ENCODE results near the gene DLX1. TPM values are rescaled to one million over a fixed set of nuclear protein-coding genes. Genes with fewer than 3 reads are reported as not detected.

The DLX1 gene
- total and polyA plus RNA-seq, 11 donors = 0.11 to 0.19 (median 0.18) TPM; not detected in 8

DNA sequence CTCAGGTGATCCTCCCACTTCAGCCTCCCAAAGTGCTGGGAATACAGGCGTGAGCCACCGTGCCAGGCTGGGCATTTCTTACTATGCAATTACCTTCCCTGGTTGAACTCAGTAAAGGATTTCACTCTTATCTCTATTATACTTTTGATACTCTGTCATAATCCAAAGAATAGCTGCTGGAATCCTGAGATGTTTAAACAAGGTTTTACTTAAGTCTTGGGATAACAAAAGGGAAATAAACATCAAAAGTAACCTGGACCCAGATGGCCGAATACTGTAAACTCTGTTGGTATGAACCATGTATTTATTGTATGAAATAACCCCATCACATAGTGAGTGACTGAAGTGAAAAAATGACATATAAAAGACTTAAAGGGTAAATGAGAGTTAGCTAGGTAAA, 29.3 kb downstream of the DLX1 start:
- no peak for DNase-seq
- Histone ChIP-seq H3K4me3 (no peak overlapping the region), H3K27me3 (peaks cover 0 to 56% (median 16%) of the 10 kb centered on the region in 9 donors), H3K27ac (no peak overlapping the region), H3K9me3 (no peaks in the 10 kb centered on the region), H3K36me3 (no peaks in the 10 kb centered on the region), H3K4me1 (no peaks in the 10 kb centered on the region)
- no peak for ATAC-seq
- intact Hi-C loops (cut with DNase I) = loop anchor here in 5 of 10 donors (5.0 to 10.0 kb wide), 5 partner anchors 412 to 542 kb away; no protein-coding TSS in a partner anchor
- 82 to 92% (median 87%) methylated on average over 3 of the region's 3 CpGs for WGBS, 4 donors
- TF ChIP-seq, protein P1, sequence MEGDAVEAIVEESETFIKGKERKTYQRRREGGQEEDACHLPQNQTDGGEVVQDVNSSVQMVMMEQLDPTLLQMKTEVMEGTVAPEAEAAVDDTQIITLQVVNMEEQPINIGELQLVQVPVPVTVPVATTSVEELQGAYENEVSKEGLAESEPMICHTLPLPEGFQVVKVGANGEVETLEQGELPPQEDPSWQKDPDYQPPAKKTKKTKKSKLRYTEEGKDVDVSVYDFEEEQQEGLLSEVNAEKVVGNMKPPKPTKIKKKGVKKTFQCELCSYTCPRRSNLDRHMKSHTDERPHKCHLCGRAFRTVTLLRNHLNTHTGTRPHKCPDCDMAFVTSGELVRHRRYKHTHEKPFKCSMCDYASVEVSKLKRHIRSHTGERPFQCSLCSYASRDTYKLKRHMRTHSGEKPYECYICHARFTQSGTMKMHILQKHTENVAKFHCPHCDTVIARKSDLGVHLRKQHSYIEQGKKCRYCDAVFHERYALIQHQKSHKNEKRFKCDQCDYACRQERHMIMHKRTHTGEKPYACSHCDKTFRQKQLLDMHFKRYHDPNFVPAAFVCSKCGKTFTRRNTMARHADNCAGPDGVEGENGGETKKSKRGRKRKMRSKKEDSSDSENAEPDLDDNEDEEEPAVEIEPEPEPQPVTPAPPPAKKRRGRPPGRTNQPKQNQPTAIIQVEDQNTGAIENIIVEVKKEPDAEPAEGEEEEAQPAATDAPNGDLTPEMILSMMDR (IDR thresholded peaks at IDR 0.05) = no peak
- TF ChIP-seq POLR2A (IDR thresholded peaks at IDR 0.05) = no peak

DNA sequence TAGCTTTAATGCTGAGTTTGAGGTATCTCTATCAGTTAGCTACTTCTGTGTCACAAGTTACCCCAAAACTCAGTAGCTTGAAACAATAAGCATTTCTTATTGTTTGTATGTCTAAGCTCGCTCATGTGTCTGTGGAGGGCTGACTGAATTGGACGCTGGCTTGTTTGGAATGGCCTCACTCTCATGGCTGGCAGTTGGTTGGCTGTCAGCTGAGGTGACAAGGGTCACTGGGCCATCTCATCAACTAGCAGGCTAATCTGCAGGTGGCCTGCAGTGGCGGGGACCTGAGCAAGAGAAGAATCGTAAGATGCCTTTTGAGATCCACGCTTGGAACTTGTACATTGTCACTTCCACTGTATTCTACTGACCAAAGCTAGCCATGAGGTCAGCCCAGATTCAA, 30.8 kb downstream of the DLX1 start:
- H3K4me1 ChIP-seq = no peaks in the 10 kb centered on the region
- H3K27me3 ChIP-seq = peaks cover 0 to 46% (median 7%) of the 10 kb centered on the region in 9 donors
- no peaks in the 10 kb centered on the region for H3K36me3 ChIP-seq
- WGBS, 4 donors = 66 to 80% (median 75%) methylated on average over 3 to 5 of the region's 5 CpGs
- no peak for DNase-seq
- no peak for ATAC-seq
- H3K9me3 ChIP-seq = no peaks in the 10 kb centered on the region
- H3K27ac ChIP-seq = no peak overlapping the region
- no peak for TF ChIP-seq POLR2A (IDR thresholded peaks at IDR 0.05)
- TF ChIP-seq, protein P1 (IDR thresholded peaks at IDR 0.05) = no peak
- H3K4me3 ChIP-seq = no peak overlapping the region
- intact Hi-C loops (cut with DNase I) = loop anchor here in 4 of 10 donors (10.0 kb wide), 2 partner anchors 521 to 541 kb away; no protein-coding TSS in a partner anchor

- Histone ChIP-seq H3K9me3 (no peaks in the 10 kb centered on the region), H3K27ac (no peak overlapping the region), H3K4me1 (no peaks in the 10 kb centered on the region), H3K27me3 (peaks cover 0 to 27% (median 4%) of the 10 kb centered on the region in 9 donors), H3K36me3 (no peaks in the 10 kb centered on the region), H3K4me3 (no peak overlapping the region)
- no peak for ATAC-seq
- intact Hi-C loops (cut with DNase I) = loop anchor here in 4 of 10 donors (10.0 kb wide), 2 partner anchors 524 to 544 kb away; no protein-coding TSS in a partner anchor
- DNase-seq = no peak
- TF ChIP-seq POLR2A (IDR thresholded peaks at IDR 0.05) = no peak
These were observed 33.8 kb downstream of the DLX1 start for GRCh38 chr2:172119089-172119488.

GRCh38 chr2:172120118-172120517, 34.8 kb downstream of the DLX1 start:
- Histone ChIP-seq H3K36me3 (no peaks in the 10 kb centered on the region), H3K27ac (no peak overlapping the region), H3K27me3 (peaks cover 0 to 18% (median 4%) of the 10 kb centered on the region in 9 donors), H3K9me3 (no peaks in the 10 kb centered on the region), H3K4me1 (no peaks in the 10 kb centered on the region), H3K4me3 (no peak overlapping the region)
- no peak for TF ChIP-seq POLR2A (IDR thresholded peaks at IDR 0.05)
- TF ChIP-seq, protein P1 (IDR thresholded peaks at IDR 0.05) = no peak
- intact Hi-C loops (cut with DNase I) = loop anchor here in 1 of 10 donors (10.0 kb wide), 1 partner anchor 525 kb away; no protein-coding TSS in a partner anchor
- ATAC-seq (no peak), DNase-seq (no peak)
- 66 to 79% (median 73%) methylated on average over 2 of the region's 2 CpGs for WGBS, 4 donors

GRCh38 chr2:172128484-172128883, 43.2 kb downstream of the DLX1 start:
- Histone ChIP-seq H3K4me3 (no peak overlapping the region), H3K27me3 (peaks cover 0 to 5% (median 0%) of the 10 kb centered on the region in 9 donors), H3K9me3 (peaks cover 0 to 6% (median 0%) of the 10 kb centered on the region in 12 donors), H3K27ac (no peak overlapping the region), H3K4me1 (no peaks in the 10 kb centered on the region), H3K36me3 (no peaks in the 10 kb centered on the region)
- DNase-seq (no peak), ATAC-seq (no peak)
- intact Hi-C loops (cut with DNase I) = loop anchor here in 1 of 10 donors (10.0 kb wide), 1 partner anchor 534 kb away; no protein-coding TSS in a partner anchor
- no peak for TF ChIP-seq POLR2A (IDR thresholded peaks at IDR 0.05)
- TF ChIP-seq, protein P1 (IDR thresholded peaks at IDR 0.05) = no peak

All from heart left ventricle (tissue), 16 donors.